RWPE1 (cell line): ENCODE results near the gene SATB2.
A peak's percentile ranks its signal among the peaks of the same experiment; 100 is the strongest.

Source experiments
- CTCF ChIA-PET: fragments of 350-600 bp; sonication (Branson Sonifier 250); formaldehyde crosslinking; extraction: SDS; loops from one replicate; lab custom pipeline; 2021; lab: Yijun Ruan, JAX
- POLR2A ChIA-PET: fragments of 400-600 bp; formaldehyde crosslinking; extraction: SDS; loops from one replicate; lab custom pipeline; 2020; ENCODE audit warnings: antibody characterized with exemption; ENCODE audit not compliant: low non-redundant PET; lab: Yijun Ruan, JAX
- DNase-seq: peaks from one replicate; pipeline ENCODE4 v3.0.0; 2012; ENCODE audit warnings: low spot score
- H3K27ac ChIP-seq: fragments of 450-650 bp; 2 replicates; pipeline ENCODE4 v1.5.1; 2017
- TF ChIP-seq, protein P1 (sequence below): fragments of 450-650 bp; conservative IDR thresholded peaks from 2 replicates; pipeline ENCODE4 v1.5.1; 2017; ENCODE audit warnings: low read depth, mild to moderate bottlenecking

Gene SATB2

DNA sequence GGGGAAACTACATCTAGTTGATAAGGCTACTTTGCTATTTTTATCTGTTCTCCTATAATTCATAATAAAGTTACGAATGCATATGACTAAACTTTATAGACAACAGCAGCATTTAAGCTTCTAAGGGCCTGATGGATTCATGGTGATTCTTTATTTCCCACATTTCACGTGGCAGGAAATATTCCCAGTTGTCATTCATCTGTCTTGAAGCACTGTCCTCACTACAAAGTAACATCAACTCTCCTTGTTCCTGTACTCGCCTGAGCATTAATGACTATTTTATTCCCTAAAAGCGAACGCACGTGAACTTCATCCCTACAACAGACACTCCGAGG, 2.6 kb downstream of the SATB2 start:
- TF ChIP-seq, protein P1, sequence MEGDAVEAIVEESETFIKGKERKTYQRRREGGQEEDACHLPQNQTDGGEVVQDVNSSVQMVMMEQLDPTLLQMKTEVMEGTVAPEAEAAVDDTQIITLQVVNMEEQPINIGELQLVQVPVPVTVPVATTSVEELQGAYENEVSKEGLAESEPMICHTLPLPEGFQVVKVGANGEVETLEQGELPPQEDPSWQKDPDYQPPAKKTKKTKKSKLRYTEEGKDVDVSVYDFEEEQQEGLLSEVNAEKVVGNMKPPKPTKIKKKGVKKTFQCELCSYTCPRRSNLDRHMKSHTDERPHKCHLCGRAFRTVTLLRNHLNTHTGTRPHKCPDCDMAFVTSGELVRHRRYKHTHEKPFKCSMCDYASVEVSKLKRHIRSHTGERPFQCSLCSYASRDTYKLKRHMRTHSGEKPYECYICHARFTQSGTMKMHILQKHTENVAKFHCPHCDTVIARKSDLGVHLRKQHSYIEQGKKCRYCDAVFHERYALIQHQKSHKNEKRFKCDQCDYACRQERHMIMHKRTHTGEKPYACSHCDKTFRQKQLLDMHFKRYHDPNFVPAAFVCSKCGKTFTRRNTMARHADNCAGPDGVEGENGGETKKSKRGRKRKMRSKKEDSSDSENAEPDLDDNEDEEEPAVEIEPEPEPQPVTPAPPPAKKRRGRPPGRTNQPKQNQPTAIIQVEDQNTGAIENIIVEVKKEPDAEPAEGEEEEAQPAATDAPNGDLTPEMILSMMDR, result no peak
- DNase-seq, result no peak
- POLR2A ChIA-PET, result no interaction called here
- peak overlapping the region; percentile 97 for H3K27ac ChIP-seq
- CTCF ChIA-PET, result interaction anchor here (0.6 kb wide), 1 partner anchor 14 kb away, joined by 3 read pairs; no protein-coding TSS in a partner anchor

DNA sequence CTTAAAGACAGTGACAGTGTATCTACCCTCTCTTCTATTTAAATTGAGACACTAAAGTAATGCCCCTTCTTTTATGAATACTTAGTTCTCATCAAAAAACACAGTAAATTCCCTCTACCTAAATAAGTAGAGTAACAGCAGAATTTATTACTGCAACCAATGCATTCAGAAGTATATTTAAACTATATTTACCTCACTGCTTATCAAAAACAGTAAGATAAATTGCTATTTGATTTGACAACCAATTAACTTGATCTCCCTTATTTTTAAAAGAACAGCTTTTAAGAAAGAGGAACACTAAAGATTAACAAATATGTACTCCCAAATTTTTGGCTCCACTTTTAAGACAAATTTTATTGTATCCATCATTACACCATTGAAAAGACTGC, 4.8 kb downstream of the SATB2 start:
- POLR2A ChIA-PET, result no interaction called here
- H3K27ac ChIP-seq, result no peak overlapping the region
- TF ChIP-seq, protein P1, result no peak
- CTCF ChIA-PET, result no interaction called here
- DNase-seq, result no peak

DNA sequence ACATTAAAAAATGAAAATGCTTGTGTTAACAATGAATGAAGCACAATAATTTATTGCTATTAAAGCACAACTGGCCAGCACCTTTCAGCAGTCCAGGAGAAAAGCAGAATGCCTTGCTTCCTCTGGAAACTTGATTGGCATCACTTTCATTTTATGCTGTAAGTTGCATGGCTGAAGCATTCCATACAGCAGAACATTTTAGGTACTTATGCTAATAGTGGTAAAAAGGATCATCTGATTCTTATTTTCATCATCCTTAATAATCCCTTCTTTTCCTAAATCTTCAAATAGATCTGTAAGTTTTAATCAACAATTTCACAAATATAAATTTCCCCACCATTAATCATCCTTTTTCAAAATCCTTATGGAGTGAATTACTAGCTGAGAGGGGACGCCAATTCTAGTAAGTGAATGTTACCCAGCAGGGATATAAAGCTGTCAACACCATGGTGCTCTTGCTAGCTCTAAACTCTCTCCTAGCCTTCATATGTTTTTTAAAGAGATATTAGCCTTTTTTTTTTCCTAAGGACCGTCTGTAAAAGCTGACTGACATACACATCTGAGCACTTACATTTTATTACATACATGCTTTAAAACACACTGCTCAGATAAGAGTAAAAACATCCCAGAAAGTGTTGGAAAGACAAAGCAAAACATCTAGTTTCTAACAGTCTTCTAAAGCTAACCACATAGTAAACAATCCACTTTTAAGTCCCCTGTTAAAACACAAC, 5.3 kb downstream of the SATB2 start:
- no peak for DNase-seq
- TF ChIP-seq, protein P1, result no peak
- ChIA-PET POLR2A (no interaction called here), CTCF (no interaction called here)
- H3K27ac ChIP-seq, result no peak overlapping the region

DNA sequence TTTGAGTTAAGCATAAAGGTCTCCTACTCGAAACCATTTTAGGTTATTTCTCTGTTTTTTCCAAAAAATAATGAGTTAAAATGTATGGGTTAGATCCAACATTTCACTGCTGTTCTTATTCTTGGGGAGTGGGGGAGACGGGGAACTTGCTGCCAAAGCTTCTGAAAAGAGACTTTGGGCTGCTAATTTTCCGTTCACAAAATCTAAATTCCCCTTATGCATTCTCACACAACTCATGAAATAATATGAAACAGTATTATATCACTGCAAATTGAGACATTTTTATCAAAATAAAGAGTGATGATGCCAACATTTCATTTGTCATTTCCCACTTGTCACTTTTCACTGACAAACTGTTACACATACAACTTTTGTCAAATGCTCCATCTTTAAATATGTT, 7.8 kb downstream of the SATB2 start:
- H3K27ac ChIP-seq, result no peak overlapping the region
- no peak for DNase-seq
- ChIA-PET POLR2A (no interaction called here), CTCF (interaction anchor here (0.6 kb wide), 1 partner anchor 15 kb away, joined by 5 read pairs; no protein-coding TSS in a partner anchor)
- TF ChIP-seq, protein P1, result no peak

DNA sequence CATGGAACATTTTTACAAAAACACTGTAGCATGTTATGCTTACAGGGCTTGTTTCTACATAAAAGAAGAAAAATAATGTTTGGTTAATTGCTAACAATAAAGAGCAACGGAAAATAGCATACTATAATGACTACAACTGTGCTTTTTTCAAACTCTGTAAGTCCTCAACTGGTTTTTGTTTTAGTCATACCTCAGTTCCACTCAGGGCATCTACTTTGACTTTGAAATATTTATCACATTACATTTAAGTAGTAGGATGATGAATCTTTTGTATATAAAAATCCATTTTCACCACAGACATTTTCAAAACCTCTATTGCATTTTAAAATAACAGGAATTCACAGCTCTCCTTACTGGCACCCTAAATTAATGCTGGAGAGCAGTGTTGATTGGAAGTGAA, 8.3 kb downstream of the SATB2 start:
- TF ChIP-seq, protein P1, result no peak
- ChIA-PET CTCF (interaction anchor here (0.6 kb wide), 1 partner anchor 15 kb away, joined by 5 read pairs; no protein-coding TSS in a partner anchor), POLR2A (no interaction called here)
- H3K27ac ChIP-seq, result no peak overlapping the region
- no peak for DNase-seq

DNA sequence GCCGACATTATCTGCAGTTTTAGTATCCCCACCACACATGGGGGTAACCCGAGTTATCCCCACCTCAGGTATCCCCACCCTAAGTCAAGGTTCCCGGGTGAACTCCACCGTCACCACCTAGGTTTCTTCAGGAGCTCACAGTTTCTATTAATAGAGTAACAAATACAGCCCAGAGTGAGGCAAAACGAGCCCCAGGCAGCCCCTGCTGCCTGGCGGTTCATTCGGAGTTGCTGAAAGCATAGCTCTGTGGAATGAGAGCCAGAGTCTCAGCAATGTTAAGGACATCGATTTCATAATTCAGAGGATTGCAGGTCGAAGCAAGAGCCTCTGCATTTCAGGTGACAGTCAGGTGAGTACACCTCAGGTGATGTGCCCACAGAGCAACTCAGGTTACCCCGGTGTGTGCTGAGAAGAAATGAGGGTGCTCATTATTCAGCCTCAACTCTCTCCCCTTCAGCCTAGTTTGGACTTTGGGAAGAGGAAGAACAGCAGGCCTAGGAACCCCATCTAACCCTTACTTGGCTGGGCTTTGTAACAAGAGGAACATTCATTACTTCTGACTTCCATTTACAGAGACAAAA, 10.7 kb downstream of the SATB2 start:
- DNase-seq, result no peak
- ChIA-PET POLR2A (interaction anchor here (0.6 kb wide), 1 partner anchor 14 kb away, joined by 4 read pairs; no protein-coding TSS in a partner anchor), CTCF (no interaction called here)
- TF ChIP-seq, protein P1, result no peak
- H3K27ac ChIP-seq, result no peak overlapping the region
